Activated CD4-positive, alpha-beta T cell treated with anti-CD3 and anti-CD28 coated beads for 24 hours (primary cell): Measurements from ENCODE around the gene ANKRD37.

ENCODE experiments used
- DNase-seq, 2 donors: peaks; one replicate each; pipeline ENCODE4 v3.0.0-alpha.2; 2020; ENCODE audit warnings: low read depth in 2 of 2

The ANKRD37 gene

DNA sequence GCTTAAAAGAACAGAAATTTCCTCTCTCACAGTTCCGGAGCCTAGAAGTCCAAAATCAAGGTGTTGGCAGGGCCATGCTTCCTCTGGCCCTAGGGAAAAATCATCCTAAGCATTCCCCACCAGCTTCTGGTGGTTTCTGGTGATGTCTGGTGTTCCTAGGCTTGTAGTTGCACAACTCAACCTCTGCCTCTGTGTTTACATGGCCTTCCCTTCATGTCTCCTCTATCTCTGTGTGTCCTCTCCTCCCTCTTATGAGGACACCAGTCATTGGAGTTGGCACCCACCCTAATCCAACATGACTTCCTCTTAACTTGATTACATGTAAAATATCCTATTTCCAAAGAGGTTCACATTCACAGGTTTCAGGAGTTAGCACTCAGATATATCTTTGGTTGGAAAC, 16.3 kb upstream of the ANKRD37 start:
- DNase-seq: no peak

DNA sequence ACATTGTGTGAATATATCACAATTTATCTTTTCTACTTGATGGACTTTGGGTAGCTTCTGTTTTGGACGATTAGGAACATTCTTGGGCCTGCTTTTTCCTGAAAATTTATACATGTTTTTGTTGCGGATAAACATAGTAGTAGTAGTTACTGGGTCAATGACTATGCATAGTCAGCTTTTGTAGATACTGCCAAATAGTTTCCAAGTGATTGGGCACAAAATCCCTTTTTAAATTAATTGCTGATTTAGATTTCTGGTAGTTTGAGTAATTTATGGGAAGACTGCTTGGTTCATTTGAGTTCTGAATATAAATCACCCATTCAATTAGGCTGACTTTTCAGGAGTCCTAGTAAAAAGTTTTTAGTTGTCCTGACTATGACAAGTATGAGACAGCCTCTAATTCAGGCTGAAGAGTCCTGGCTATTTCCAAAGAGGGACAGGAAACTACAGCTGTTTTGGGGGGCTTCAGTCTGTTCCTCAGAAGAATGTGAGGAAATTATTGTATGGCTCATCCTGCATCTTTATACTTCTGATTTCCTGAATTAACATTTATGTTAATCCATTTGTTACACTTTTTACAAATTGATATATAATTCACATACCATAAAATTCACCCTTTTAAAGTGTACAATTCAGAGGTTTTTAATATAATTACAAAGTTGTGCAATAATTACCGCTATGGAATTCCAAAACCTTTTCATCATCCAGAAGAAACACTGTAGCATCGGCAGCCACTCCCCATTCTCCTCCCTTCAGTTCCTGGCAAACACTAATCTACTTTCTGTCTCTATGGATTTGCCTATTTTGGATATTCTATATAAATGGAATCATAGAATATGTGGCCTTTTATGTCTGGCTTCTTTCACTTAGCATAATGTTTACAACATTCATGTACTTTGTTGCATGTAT, 15.1 kb upstream of the ANKRD37 start:
- no peak for DNase-seq

DNA sequence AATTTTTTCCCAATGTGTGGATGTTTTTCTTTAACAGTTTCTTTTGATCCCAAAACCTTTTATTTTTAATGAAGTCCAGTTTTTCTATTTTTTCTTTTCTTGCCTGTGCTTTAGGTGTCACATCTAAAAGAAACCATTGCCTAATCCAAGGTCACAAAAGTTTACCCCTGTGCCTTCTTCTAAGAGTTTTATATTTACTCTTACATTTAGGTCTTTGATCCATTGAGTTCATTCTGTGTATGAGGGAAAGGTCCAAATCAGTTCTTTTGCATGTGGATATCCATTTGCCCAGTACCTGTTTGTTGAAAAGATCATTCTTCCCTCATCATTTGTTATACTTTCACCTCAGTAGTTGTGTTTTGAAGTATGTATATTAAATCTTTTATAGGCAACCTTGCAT, 13.9 kb upstream of the ANKRD37 start:
- no peak for DNase-seq

DNA sequence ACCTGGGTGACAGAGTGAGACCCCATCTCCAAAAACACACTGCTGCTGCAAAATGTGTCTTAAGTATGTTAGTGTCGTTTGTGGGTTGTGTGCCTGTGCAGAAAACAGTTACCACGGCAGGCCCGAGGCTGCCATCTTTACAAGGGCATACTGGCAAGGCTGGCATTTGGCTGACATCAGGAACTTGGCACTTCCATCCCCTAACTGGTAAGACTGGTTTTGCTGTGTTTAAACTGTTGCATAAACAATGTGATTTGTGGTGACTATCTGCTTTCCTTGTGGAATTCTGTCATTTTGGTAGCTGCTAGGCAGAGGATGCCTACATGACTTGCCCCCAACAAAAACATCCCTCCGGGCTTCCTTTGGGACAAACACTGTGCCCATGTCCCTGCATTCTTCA, 13.2 kb upstream of the ANKRD37 start:
- DNase-seq: no peak

DNA sequence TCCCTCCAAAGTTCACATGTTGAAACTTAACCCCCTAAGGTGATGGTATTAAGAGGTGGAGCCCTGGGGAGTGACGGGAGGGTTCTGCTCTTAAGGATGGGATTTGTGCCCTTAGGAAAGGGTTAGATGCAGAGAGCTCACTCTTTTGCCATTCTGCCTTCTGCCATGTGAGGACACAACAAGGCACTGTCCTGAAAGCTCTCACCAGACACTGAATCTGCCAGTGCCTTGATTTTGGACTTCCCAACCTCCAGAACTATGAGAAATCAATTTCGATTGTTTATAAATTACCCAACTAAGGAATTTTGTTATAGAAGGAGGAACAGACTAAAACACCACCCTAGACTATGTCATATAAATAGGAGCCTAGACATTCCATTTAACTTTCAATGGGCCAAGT, 12.6 kb upstream of the ANKRD37 start:
- no peak for DNase-seq

DNA sequence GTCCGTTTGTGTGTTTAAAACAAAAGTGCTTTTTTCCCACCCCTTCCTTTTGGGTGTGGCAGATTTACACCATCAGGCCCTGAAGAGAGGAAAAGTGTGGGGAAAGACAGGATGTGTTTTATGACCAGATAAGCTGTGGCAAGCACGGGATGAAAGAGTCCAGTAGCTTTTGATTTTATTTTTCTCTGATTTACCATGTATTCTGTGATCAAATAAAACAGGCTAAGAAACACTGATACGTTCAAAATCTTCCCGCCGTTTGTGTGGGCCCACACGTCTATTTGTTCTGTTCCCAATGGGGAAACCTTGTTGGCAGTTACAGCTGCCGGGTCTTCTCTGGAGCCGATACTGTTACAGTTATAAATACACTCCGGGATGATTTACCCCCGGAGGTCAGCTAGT, 11.7 kb upstream of the ANKRD37 start:
- no peak for DNase-seq

DNA sequence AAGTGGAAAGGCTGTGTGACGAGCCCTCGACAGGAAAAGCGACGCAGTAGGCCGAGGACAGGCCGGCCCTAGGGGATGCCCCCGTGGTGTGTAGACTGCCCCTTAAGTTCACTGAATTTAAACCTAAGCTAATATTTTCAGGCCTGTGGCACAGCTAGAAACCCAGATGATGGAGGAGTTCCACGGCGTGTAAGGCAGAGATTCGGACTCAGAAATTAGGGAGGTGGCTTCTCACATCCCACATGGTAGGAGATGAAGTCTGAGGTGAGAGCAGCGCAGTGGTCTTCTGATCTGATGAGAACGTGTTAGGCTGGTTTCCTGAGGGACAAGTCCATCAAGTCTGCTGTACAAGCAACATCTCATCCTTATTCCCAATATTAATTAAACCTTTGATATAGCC, 8.7 kb upstream of the ANKRD37 start:
- DNase-seq: no peak

DNA sequence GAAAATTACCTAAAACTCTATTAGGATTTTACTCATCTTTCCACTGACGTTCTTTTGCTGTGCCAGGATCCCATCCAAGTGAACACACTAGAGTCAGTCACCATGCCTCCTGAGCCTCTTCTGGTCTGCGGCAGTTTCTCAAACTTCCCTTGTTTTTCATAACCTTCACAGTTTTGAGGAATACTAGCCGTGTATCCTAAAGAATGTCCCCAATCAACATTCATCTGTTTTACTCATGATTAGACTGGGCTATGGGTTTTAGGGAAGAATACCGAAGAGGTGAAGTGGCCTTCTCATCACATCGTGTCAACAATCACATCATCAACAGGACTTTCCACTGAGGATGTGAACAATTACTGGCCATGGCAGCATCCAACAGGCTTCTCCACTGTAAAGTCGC, 5.7 kb upstream of the ANKRD37 start:
- DNase-seq: no peak

DNA sequence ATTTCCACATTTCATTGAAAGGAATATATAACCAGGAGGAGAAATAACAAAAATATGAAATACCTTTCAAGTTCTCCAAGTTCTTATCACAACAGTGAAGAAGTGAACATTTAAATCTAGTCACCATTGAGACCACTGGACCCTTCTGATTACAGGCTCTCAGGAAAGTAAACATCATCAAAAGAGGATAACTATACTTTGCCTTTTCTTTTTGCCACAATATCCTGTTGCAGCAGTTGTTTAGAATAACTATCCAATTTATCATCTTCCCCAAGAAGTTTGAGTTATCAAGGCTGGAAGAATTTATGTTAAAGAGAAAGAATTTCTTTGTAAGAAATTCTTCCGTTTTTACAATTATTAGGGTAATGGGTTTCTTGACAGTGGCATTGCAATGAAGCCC, 4.5 kb upstream of the ANKRD37 start:
- no peak for DNase-seq

DNA sequence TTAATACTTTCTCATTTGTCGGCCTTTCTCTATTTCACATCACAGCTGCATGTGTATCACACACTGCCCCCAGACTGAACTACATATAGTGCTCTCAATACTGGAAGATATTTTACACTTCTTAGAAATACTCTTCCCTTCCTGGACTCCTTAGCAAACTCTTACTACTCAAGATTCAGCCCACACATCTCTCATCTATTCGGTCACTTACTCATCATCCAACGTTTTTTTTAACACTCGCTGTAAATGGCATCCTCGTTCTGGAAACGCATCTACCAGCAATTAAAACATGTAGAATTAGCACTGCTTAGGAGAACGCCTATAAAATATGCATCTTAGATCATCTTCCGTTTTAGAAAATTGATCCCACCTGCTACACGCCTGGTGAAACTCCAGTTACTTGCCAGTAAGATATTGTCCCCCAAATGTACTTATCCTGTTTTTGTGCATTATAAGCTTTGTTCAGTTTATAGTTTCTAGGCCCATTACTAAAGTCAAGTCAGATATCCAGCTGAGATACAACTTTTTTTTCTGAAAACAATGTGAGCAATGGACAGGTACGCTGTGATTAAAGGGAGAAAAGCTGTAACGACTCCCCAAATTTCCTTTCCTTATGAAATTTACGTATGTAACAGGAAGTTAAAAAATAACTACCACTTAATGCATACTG, 1.9 kb upstream of the ANKRD37 start:
- no peak for DNase-seq

DNA sequence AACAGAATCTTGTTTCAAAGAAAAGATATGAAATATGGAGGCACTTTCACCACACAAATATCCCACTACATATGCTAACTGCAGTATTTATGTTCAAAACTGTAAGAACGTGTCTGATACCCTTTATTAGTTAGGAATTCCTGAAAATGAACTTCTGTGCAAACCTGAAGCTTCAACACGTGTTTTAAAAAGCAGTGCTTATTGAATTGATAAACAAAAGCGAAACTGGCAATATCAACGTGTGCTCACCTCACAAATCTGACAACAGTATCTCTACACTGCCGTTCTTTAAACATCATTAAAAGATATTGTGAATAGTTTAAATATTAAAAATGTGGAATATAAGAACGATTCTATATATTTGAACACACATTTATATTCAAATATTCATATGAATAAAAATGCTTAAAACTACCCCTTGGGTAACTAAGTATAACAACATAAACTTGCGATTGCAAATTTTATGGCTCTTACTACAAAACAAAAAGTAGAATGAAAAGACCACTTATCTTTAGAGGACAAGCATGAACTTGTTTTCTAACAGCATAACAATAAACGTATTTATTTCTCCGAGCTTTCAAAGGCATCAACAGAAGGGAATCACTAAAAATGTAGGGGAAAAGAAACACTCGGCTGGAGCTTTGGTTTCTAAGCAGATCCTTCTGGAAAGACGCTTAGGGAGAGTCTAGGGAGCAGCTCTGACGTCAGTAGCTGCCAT, 1.2 kb upstream of the ANKRD37 start, which contains the start of gene LRP2BP:
Gene LRP2BP (minus strand): TSS at position 687 of the 718 bp plus-strand sequence. CDS start 17,738 bp downstream, outside the sequence.
- DNase-seq: no peak

DNA sequence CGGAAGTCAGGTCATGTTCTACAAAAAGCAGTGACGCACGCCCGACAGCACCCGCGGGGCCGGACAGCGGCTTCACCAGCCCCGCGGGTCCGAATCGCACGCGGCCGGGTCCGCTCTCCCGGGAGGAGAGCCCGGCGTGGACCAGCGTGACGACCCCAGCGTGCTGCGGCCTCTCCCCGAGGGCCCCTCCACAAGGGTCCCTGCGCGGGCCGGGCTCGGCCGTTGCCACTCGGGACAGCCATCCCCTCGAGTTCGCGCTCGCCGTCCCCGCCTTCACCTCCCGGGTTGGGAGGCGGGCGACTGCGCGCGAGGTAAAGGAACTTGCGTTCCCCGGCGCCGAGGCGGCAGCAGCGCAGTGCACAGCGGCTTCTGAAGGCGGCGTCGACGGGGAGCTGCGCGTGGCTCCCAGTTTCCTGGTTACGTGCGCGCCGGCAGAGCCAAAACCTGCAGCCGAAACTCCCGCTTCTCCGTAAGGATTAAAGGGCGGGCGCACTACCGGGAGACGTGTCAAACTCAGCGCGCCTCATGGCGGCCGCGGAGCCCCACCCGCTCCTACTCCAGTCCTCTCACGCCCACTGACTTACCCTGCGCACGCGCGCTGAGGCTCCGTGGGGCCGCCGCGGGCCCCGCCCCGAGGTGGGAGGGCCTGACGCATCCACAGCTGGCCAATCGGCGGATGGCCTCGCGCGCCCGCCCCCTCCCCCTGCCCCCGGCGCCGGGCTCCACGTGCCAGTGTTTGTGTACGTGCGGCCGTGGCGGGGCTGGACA, 501 bp upstream of the ANKRD37 start:
- peak; percentile 91 to 95 for DNase-seq

DNA sequence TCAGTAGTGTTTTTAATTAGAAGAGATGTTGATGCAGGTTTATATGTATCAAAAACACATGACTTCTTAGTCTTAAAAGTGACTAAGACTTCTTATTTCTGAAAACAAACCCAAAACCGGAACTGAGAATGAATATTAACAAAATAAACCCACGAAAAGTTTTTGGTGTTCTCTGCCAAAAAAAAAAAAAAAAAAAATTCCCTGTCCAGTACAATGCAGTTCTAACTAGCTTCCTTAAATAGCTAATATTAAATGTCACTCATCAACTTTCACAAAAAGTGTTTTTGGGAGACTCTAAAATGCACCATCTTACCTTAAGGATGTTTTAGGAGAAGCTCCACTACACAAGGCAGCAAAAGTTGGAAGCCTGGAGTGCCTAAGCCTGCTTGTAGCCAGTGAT, 2.0 kb downstream of the ANKRD37 start:
- DNase-seq: no peak

DNA sequence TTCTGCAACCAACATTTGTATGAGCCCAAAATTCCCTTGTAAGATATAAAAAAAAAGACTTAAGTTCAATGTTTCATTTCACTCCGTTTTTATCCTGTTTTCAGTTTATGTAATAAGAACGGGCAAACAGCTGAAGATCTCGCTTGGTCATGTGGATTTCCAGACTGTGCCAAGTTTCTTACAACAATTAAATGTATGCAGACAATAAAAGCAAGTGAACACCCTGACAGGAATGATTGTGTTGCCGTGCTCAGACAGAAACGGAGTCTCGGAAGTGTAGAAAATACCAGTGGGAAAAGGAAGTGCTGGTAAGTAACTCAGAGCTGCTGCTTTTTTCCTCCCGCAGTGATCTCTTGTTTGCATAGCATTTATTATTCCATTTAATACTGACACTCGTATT, 2.8 kb downstream of the ANKRD37 start:
- DNase-seq: no peak

DNA sequence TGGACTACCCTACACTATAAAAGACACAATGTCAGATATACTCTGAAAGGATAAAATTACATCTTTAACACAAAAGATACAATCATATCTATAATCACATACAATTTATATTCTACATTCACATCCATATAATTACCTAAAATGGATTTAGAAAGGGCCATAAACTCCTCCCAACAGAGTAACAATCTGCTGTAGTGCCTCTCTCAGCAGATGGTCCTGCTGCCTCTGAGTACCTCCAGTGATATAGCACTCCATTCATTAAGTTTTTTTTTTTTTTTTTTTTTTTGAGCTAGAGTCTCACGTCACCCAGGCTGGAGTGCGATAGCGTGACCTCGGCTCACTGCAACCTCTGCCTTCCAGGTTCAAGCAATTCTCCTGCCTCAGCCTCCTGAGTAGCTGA, 7.4 kb downstream of the ANKRD37 start:
- no peak for DNase-seq

DNA sequence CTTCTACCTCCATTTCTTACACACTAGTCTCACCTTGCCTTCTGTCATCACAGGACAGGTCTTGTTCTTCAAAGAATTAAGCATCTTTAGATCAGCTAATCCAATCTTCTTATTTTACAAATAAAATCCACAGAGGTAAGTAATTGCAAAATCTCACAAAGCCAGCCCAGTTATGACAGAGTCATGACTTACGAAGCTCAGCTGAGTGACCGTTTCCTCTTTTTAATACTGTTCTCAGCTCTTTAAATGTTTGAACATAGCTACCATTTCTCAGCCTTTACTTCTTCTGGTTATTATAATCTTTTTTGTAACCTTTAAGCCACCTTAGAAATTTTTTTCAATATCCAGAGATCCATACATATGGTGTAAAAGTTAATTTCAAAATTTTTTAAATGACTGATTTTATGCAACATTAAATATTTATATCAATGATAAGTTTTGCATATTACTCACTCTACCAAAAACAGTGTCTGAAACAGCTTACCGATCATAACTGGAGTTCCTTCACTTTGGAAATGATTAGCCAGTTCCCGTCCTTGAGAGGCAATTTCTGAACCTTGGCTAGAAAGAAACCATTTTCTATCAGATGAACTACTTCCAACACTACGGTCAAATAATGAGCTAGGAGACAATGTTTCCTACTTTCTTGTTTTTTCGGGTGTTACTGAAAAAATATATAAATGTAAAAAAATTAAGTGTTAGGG, 8.8 kb downstream of the ANKRD37 start:
- no peak for DNase-seq

DNA sequence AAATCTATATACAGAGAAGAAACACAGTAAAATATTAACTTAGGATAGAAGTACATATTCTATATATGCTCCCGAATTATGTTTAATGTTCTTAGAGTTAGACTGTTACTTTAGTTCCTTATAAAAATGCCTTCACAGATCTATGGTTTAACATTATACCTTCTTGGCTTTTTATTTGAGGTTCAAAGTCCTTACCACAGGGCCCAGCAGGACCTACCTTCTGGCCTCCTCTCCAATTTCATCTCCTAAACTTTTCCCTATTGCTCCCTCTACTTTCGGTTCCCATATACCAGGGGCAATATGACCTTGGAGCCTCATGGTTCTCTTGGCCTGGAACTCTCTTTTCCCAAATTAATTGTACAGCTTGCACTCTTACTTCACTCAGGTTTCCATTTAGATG, 11.8 kb downstream of the ANKRD37 start:
- no peak for DNase-seq

DNA sequence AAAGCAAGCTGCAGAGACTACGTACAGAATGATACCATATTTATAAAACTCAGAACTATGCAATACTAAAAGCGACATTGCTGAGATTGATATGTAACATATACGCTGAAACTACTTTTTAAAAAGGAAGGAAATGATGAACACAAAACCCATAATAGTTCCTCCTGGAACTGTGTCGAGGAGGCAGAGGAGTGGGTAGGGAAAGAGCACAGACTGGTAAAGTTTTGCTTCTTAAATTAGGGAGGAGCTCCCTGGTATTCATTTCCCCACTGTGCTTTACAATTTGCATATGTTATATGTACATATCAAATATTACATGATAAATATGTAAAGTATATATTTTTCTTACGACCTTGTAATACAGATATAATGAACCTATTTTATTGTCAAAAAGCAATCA, 15.2 kb downstream of the ANKRD37 start:
- no peak for DNase-seq

DNA sequence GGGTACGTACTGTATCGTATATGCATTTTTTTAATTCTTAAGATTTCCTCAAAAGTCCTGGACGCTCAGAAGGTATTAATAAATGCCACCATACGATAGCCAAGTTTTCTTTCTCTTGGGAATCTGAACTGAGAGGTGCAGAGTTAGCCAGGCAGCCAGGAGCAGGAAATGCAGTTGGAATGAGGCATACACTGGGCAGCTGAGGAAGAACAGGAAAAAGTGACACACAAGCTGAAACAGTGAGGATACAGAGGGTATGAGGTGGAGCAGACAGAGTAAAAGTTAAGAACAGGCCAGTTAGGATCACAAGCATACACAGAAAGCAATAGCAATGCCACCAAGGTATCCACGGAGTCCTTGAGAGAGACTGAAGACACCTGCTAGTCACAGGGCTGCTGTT, 15.8 kb downstream of the ANKRD37 start:
- DNase-seq: no peak

DNA sequence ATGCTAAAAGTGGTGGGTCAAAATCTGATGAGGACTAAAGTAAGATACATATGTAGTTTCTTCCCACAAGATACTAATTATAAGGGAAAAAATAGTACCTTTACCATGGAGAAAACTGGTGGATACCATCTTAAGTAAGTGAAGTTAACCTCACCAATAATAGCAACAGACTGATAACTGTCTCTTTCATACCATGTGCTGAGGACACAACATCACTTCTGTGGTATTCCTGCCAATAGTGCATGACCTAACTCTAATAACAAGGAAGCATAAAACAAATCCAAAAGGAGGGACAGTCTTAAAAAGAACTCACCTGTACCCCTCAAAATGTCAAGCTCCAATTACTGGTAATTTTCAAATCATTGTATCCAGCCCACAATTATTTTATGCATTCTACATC, 20.3 kb downstream of the ANKRD37 start:
- DNase-seq: no peak
